Tibial nerve (tissue), 3 donors: ENCODE data around the gene CYTH3.
"Not testable (repeated sequence)": the region's sequence is repeated elsewhere in the genome, so short reads cannot be mapped to it uniquely, and the experiment has no call there.

Experiments
- POLR2A ChIP-seq, 2 donors: fragments of 450-650 bp; IDR thresholded peaks; one replicate each; pipeline ENCODE4 v1.6.1; 2017; ENCODE audit warnings: antibody characterized with exemption in 2 of 2, mild to moderate bottlenecking in 2 of 2, moderate library complexity in 2 of 2
- TF ChIP-seq, protein P1 (sequence below), 5 experiments: fragments of 200-600 bp in 3 of 5; fragments of 450-650 bp in 2 of 5; sonication (generic) in 3 of 5; IDR thresholded peaks; one replicate each; pipeline ENCODE4 v1.5.1; 2016 to 2019; ENCODE audit warnings: antibody characterized with exemption in 5 of 5, mild to moderate bottlenecking in 3 of 5, moderate library complexity in 2 of 5

DNA sequence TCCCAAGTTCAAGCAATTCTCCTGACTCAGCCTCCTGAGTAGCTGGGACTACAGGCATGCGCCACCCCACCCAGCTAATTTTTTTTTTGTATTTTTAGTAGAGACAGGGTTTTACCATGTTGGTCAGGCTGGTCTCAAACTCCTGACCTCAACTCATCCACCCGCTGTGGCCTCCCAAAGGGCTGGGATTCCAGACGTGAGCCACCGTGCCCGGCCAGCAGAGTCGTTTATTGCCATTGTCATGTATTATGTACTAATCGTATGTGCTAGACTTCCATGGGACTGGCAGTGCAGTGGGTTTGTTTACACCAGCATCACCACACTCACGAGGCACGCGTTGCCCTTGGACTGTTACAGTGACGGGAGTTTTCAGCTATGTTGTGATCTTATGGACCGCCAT, 120.9 kb downstream of the CYTH3 start:
- TF ChIP-seq, protein P1, sequence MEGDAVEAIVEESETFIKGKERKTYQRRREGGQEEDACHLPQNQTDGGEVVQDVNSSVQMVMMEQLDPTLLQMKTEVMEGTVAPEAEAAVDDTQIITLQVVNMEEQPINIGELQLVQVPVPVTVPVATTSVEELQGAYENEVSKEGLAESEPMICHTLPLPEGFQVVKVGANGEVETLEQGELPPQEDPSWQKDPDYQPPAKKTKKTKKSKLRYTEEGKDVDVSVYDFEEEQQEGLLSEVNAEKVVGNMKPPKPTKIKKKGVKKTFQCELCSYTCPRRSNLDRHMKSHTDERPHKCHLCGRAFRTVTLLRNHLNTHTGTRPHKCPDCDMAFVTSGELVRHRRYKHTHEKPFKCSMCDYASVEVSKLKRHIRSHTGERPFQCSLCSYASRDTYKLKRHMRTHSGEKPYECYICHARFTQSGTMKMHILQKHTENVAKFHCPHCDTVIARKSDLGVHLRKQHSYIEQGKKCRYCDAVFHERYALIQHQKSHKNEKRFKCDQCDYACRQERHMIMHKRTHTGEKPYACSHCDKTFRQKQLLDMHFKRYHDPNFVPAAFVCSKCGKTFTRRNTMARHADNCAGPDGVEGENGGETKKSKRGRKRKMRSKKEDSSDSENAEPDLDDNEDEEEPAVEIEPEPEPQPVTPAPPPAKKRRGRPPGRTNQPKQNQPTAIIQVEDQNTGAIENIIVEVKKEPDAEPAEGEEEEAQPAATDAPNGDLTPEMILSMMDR (IDR thresholded peaks at IDR 0.05): not testable (repeated sequence)
- not testable (repeated sequence) for TF ChIP-seq POLR2A (IDR thresholded peaks at IDR 0.05)
